NCI-H748 (cell line): ENCODE data around the gene PA2G4.

Source experiments
- DNase-seq: peaks from one replicate; lab custom pipeline; 2025; ENCODE audit not compliant: unreplicated experiment; lab: John Stamatoyannopoulos, UW

The PA2G4 gene

DNA sequence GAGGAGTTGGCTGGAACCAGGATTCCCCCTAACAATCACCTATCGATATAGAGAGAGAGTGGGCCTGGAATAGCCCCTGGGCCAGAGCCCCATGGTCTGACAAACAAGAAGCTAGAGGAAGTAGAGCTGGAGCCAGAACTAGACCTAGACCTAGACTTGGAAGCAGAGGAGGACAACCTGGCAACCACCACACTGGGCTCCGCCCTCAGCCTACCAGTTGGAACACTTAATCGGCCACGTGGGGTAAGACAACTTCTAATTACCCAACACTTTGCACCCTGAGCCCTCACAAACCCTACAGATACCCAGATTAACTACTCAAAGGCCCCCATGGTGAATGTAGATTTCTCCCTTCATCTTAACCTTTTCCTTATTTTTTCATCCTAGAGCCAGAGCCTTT is 4.6 kb upstream of the PA2G4 start:
- no peak for DNase-seq

DNA sequence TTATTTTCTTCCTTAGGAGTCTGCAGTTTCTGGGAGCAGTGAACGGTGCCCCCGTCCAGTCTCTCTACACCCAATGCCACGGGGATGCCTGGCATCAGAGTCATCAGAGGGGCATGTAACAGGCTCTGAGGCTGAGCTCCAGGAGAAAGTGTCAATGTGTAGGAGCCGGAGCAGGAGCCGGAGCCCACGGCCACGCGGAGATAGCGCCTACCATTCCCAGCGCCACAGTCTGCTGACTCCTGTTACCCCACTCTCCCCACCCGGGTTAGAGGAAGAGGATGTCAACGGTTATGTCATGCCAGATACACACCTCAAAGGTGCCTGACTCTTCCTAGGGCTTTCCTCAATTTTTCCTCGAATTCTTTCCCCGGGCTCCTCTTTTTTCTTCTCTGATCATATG is 3.3 kb upstream of the PA2G4 start:
- DNase-seq = no peak

DNA sequence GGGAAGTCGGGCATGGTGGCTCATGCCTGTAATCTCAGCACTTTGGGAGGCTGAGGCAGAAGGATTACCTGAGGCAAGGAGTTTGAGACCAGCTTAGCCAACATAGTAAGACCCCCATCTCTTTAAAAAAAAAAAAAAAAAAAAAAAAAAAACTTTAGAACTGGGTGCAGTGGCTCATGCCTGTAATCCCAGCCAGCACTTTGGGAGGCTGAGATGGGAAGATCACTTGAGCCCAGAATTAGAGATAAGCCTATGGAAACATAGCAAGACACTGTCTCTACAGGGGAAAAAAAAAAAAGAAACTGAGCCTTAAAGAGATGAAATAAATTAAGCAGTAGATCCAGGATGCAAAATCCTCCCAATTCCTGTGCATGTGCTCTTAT is 1.7 kb upstream of the PA2G4 start:
- DNase-seq = no peak

DNA sequence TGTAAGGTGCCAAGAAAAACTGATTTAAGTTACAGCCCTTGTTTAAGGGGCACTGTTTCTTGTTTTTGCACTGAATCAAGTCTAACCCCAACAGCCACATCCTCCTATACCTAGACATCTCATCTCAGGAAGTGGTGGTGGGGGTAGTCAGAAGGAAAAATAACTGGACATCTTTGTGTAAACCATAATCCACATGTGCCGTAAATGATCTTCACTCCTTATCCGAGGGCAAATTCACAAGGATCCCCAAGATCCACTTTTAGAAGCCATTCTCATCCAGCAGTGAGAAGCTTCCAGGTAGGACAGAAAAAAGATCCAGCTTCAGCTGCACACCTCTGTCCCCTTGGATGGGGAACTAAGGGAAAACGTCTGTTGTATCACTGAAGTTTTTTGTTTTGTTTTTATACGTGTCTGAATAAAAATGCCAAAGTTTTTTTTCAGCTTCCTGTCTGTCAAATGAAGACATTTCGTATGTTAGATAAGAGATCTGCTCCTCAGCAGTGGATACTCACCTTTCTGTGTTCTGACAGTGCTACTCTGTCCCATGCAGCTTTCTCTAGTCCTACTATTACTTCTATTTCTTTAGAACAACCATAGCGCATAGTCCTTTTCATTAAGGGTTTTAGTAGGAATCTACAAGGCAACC is 1.2 kb upstream of the PA2G4 start:
- no peak for DNase-seq

DNA sequence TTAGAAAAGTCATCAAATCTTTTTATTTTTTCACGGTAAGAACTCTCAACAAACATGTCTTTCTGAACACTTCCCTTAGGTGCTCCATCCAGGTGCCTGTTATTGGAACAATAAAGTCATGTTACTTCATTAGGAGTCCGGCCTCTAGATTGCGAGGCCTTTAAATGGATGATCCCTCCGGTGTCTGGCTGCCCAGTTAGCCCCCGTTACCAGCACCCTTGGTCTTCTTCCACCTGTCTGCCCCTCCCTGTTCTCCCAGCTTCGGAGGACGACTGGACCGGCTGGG is 593 bp upstream of the PA2G4 start:
- DNase-seq = no peak

DNA sequence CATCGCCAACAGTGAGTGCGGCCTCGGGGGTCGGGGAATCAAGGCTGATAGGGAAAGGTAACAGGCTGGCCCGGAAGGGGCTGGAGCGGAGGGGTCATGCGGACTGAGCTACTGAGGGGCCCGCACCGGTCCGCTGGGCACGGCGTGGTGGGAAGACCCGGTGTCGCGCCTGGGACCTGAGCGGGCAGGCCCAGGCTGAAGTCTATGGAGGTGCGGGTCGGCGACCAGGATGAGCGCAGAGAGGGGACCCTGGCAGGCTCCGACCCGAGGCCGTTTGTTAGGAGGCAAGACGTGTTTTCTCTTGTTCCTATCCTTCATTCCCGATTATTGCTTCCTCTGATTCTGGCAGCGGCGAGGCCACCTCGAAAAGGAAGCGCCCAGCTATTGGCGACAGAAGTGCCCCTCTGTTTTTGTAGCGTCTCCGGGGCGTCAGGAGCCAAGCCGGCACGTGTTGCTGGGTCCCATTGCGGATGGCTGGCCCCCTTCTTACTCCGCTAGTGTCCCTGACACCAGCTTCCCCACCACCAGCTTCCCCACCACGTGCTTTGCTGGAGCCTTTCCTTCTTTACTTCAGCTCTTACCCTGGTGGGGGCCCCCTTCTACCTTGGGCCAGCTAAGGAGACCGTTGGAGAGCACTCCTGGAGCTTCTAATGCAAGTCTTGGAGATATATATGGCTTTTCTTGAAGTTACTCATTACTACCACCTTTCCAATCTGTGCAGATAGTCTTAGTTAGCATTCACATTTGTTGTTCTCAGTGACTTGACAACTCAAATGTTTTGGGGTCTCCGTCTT is 653 bp downstream of the PA2G4 start:
- DNase-seq = peak; percentile 33

DNA sequence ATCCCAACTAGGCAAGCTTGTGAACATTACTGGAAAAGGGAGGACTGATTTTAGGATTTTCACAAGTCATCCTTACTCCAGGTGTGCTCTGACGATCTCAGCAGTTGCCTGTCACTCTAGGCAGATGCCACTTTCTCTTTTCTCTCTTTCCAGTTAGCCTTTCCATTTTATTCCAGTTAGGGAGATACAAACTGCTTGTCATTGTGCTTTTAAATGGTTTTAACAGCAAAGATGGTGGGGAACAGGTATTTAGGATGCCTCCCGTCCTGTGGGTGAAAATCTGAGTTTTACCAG is 1.2 kb downstream of the PA2G4 start:
- no peak for DNase-seq

DNA sequence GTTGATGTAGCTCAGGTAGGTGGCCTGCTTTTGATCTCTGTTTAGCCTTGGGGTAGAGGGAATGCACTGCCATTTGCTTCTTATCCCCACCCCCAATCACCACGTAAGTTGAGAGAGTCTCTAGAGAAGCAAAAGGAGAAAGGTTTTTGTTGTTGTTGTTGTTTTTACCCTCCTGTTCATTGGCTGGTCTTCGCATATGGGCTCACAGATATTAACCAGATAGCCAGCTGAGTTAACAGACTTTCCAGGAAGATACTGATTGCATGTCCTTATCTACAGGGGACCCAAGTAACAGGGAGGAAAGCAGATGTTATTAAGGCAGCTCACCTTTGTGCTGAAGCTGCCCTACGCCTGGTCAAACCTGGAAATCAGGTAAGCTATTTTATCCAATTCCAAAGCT is 2.9 kb downstream of the PA2G4 start:
- no peak for DNase-seq

DNA sequence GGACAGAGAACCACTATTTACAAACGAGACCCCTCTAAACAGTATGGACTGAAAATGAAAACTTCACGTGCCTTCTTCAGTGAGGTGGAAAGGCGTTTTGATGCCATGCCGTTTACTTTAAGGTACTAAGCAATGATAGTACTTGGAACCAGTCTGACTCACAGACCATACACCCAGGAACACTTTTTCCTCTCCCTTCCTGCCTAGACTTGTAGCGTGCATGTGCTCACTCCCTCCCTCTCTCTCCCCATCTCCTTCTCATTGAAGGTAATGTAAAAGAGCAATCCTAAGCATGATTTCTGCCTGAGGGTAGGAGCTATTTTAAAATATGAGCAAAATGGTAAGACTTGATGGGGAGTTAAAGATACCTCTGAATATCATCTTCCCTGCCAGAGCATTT is 6.2 kb downstream of the PA2G4 start:
- no peak for DNase-seq

DNA sequence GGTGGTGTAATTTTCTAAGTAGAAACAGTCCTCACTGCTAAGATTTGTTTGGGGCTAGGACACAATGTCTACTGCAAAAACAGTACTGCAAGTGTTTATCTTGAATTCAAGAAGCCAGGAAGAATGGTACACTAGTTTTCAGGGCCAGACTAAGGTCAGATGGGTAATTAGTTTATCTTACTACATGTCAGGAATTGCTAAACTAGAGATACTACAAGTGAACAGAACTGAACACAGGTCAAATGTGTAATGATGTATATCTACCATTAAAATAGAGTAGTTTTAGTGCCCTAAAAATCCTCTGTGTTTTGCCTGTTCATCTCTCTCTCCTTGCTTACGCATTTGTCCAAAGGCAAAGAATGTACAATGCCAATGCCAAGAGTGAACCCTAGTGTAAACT is 9.7 kb downstream of the PA2G4 start:
- no peak for DNase-seq

DNA sequence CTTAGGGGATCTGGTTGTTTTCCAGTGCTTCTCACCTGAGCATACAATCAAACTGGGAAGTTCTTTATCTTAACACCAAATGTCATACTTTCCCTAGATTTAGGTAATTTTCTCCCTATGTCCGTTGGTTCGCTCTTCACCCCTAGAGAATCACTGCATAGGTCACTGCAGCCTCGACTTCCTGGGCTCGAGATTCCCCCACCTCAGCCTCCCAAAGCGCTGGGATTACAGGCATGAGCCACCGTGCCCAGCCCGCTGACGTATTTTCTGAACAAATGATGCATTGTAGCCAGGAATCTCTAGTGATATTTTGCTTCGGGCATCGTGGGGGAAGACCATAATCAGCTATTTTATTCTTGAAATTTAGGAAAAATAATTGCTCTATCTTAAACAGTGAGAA is 11.0 kb downstream of the PA2G4 start:
- peak; percentile 40 for DNase-seq

DNA sequence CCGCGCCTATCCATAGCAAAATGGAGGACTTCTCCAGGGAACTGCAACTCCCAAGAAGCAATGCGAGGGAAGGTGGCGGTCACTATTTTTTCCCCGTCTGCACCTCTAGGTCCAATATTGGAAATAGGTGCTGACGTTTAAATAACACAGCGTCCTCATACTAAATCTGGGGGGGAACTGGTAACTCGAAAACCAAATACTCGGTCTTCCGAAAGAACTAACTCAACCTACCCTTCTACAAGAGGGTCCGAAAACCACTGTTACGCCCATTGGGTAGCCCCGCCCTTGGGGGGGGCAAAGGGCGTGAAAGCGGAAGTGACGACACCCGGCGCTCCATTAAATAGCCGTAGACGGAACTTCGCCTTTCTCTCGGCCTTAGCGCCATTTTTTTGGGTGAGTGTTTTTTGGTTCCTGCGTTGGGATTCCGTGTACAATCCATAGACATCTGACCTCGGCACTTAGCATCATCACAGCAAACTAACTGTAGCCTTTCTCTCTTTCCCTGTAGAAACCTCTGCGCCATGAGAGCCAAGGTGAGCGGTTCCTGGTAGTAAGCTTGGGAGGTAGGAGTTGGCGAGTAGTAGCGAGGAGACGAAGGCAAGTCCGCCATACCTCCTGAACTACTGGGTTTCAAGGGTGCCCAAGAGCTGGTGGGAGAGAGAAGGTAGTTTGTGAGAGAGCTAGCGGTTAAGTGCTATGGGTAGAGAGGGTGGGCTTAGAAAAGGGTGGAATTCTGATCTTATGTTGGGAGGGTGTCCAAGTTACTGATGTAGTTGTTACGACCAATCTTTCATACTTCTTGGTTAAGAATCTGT is 12.1 kb downstream of the PA2G4 start, which contains the start of gene RPL41:
Gene RPL41 (plus strand): TSS at position 367 of the 815 bp plus-strand sequence.
- peak; percentile 94 for DNase-seq

DNA sequence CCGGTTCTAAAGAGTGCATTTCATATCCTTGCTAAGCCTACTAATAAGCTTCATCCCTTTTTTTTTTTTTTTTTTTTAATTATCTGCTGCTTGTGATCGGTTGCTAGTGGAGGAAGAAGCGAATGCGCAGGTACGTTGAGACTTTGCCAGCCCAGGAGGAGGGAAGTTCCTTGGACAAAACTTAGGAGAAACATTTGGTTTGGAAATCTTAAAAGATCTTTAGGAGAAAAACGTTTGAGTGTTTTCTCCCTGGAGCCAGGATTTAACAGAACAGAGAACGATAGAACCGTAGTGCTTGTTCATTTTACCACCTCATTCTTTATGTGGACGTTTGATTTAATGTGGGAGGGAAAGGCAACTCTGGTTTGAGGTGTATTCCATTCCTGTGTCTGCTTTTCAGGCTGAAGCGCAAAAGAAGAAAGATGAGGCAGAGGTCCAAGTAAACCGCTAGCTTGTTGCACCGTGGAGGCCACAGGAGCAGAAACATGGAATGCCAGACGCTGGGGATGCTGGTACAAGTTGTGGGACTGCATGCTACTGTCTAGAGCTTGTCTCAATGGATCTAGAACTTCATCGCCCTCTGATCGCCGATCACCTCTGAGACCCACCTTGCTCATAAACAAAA is 12.8 kb downstream of the PA2G4 start:
- DNase-seq = peak; percentile 40

DNA sequence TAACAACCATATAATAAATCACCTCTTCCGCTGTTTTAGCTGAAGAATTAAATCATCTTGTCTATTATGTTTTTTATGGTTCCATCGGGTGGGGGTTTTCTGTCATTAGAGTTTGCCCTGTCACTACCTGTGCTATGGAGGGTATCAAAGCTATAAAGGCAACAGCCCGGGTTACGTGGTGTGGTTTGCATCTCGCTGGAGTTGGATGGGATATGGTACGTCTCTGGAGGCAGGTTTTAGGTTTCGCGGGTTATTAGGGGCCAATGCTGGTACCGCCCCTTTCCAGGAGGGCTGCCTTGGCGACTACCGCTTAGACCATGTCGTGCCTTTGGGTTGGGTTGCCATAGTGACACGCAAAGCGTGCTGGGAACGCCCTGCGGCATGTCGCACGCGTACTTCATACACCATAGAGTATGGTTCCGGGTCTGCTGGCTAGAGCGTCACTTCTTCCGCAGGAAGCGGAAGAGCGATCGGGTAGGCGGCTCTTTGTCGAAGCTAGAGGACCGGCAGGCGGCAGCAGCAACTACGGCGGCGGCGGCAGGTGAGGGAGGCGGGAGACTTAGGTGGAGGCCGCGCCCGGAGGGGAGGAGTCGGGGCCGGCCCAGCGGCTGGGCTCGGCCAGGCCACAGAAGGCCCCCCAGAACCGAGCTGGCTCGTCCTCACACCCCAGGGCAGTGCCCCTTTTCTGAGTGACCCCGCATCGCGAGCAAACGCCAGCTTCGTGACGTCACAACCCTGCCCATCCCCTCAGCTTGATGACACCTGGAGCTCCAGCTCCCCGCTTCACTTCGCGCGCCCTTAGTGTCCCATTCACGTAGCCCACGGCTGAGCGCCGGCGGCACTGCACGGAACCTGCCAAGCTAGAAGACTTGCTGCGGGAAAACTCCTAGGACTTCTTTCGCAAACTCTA is 13.7 kb downstream of the PA2G4 start, which contains the start of gene ZC3H10:
Gene ZC3H10 (plus strand): TSS at position 489 of the 910 bp plus-strand sequence. CDS start 2,297 bp downstream, outside the sequence.
- DNase-seq = peak; percentile 100

DNA sequence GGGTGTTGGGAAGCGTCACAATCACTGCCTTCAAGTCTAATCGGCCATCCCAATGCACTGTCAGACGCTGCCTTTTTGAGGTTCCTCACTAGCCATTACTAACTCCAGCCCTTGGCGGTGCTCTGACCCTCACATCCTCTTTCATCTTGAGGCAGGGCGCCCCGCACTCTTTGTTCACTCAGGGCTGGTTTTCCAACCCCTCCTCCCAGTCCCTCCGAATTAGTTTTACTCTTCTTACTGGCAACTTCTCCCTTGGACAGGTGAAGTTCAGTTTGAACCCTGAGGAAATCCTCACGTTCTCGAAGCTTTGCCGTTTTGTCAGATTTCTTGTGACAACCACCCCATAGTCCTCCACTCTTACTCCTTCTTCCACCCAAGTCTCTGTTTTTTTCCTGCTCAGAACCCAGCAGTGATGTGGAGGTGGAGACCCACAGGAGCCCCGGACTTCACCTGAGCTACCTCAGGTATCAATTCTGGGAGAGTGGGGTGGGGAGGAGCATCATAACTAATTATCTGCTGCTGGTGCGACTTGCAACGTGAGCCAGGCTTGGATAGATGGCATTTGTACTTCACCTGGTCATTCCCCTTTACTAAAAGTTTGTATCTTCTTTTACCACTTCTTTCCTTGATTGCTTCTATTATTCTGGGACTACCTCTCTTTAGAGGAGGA is 14.5 kb downstream of the PA2G4 start:
- no peak for DNase-seq

DNA sequence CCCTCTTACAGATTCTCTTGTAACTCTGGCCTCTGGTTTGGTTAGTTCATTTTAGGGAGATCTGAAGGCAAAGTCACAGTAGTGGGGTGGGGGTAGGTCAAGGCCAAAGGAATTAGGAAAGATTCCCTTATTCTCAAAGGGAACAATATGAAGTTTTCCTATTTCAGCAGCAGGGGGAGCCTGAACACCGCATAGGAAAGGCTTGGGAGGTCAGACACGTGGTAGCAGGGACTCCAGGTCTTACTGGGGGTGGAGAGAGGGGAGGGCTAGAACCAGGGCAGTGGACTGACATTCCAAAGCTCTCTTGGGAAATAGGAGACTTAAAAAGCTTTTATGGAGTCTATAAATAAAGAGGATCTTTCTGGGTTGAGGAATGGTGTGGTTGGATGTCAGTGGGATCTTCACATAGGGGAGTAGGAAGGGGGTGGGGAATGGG is 15.0 kb downstream of the PA2G4 start:
- DNase-seq = peak; percentile 80

DNA sequence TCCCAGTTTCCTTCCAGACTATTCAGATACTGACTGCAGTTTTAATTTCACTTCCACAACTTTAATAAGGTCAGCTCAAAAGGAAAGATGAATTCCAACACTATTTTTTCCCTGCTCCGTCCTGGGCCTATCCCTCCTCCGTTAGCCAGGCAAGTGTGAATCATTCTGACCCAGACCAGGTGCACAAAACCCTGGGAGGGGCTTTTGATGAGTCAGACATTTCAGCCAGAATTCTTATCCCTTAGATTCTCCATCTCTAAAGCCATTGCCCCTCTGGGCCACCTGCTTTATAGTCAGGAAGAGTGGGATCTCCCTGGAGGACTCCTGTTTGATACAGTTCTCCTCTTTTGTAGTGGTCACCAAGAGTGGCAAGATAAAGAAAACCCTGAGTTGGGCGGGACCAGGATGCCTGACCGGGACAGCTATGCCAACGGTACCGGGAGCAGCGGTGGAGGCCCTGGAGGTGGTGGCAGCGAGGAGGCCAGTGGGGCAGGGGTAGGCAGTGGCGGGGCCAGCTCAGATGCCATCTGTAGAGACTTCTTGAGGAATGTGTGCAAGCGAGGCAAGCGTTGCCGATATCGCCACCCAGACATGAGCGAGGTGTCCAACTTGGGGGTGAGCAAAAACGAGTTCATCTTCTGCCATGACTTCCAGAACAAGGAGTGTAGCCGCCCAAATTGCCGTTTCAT is 15.9 kb downstream of the PA2G4 start:
- DNase-seq = no peak

DNA sequence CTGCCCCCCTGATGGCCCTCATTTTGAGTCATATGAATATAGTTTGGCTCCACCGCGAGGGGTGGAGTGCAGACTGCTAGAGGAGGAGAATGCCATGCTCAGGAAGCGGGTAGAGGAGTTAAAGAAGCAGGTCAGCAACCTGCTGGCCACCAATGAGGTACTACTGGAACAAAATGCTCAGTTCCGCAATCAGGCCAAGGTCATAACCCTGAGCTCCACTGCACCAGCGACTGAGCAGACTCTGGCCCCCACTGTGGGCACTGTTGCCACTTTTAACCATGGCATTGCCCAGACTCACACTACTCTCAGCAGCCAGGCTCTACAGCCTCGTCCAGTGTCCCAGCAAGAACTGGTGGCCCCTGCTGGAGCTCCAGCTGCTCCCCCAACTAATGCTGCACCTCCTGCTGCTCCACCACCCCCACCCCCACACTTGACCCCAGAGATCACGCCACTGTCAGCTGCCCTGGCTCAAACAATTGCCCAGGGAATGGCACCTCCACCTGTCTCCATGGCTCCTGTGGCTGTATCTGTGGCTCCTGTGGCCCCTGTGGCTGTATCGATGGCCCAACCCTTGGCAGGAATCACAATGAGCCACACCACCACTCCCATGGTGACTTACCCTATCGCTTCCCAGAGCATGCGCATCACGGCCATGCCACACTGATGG is 17.0 kb downstream of the PA2G4 start:
- no peak for DNase-seq

DNA sequence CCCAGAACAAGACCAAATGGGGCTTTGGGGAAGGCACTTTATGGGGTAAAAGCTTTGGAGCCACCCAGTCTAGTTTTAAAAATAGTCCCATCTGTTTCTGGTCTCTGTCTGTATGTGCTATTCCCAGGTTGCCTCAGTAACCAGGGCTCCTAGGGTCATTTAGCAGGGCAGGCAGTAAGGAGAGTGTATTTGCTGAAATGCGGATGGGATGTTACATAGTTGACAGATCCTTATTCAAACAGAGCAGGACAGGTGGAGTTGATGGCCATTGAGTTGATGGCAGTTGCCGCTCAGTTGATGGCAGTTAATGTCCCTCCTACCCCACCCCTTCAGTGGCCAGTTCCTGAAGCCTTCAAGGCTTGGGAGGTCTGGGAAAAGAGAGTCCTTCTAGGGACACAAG is 18.3 kb downstream of the PA2G4 start:
- peak; percentile 60 for DNase-seq
